GM21381 (cell line): Measurements from ENCODE around the gene TRUB2.
"Not testable (repeated sequence)": the region's sequence is repeated elsewhere in the genome, so short reads cannot be mapped to it uniquely, and the experiment has no call there.

Experiments
- ATAC-seq: cut with Tn5 transposase; IDR thresholded peaks from one replicate; pipeline ENCODE4 v1.9.1; 2021; ENCODE audit warnings: mild to moderate bottlenecking, moderate library complexity; ENCODE audit not compliant: unreplicated experiment

The TRUB2 gene

DNA sequence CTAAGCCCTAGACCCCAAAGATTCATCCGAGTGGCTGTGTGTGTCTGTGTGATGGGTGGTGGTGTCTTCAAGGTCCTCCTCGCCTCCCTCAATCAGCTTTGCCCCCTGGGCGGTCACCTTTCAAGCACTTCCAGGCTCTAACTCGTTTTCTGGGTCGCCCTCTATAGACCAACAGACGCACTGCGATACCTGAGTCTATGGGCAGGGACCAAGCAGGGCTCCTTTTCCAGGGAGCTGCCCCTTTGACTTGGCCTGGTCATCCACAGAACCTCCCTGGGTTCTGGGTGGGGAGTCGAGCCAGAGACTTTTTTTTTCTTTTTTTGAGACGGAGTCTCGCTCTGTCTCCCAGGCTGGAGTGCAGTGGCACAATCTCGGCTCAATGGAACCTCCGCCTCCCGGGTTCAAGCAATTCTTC lies 19.2 kb upstream of the TRUB2 start:
- no peak for ATAC-seq

DNA sequence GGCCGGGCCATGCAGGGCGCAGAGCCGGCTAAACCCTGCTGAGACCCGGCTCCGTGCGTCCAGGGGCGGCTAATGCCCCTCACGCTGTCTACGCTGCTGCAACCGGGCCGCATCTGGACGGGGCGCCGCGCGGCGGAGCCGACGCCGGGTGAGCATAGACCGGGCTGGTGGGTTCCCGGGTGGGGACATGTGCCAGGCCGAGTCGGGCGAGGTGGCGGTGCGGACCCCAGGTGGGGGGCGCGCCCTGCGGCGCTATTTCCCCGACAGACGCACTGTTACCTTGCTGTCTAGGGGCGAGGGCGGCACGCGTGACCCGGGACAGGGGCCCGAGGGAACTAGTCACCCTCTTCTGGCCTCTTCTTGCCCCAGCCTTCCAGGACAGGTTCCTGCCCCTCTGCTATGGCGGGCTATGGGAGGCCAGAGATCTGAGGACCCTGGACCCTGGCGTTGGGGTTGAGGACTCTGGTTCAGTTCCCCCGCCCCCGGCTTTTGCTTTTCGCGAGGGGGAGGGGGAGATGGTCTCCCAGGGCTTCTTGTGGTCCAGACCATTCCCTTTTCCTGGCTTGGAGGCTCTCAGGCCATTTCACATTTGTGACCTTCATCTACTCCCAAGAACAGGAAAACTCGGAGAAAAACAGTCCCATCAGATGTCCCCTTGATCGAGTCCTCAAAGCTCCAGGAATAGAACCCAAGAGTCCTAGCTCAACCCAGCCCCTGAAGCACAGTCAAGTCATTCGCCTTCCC lies 18.6 kb upstream of the TRUB2 start:
- peak; percentile 36 for ATAC-seq

DNA sequence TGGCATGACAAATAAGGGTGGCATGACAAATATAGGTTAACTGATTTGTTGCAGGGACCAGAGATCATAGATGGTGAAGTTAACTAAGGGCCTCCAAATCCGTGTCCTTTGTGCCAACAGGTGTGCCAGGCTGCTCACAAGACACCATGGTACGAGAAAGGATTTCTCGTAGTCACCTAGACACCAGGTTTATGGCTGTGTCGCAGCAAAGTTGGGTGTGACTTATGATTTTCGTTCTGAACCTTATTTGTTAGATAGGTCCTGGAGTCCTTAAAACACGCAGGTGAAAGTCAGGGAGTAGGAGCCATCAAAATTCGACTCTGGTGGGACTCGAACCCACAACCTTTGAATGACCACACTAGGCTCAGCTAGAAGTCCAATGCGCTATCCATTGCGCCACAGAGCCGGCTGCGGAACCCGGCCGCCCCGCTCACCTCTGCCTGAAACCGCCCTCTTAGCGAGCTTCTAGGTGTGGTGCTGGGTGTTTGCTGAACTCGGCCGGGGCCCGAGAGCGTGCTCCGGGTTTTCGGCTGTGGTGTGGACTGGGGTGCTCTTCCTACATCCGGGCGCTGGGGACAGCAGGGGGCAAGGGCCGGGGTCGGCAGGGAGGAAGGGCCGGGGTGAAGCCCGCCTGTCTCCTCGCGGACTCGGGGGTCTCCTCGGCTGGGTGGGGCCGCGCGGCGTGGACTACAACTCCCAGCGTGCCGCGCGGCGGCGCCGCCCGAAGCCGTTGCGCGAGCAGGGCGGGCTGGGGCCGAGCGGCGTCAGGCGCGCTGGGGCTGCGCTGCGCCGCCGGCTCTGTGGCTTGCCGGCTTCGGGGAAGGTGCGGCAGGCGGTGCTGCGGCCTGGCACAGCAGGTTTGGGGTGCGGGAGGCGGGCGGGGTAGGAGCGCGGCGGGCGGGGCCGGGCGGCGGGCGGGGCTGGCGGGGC lies 17.8 kb upstream of the TRUB2 start, which contains the start of gene SLC27A4:
SLC27A4 (plus strand) TSS at position 767 of the 930 bp plus-strand sequence. CDS start 2,606 bp downstream, outside the sequence.
- ATAC-seq: peak; percentile 86

DNA sequence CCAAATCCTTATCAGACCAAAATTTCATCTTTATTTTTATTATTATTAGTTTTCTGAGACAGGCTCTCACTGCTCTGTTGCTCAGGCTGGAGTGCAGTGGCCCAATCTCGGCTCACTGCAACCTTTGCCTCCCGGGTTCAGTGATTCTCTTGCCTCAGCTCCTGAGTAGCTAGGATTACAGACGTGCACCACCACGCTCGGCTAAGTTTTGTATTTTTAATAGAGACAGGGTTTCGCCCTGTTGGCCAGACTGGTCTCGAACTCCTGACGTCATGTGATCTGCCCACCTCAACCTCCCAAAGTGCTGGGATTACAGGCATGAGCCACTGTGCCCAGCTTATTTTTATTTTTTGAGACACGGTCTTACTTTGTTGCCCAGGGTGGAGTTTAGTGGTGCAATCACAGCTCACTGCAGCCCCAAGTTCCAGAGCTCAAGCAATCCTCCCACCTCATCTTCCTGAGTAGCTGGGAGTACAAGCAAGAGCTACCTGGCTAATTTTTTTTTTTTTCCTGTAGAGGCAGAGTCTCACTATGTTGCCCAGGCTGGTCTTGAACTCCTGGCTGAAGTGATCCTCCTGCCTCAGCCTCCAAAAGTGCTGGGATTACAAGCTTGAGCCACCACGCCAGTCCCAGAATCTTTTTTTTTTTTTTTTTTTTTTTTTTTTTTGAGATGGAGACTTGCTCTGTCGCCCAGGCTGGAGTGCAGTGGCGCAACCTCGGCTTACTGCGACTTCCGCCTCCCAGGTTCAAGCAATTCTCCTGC lies 16.8 kb upstream of the TRUB2 start:
- not testable (repeated sequence) for ATAC-seq

DNA sequence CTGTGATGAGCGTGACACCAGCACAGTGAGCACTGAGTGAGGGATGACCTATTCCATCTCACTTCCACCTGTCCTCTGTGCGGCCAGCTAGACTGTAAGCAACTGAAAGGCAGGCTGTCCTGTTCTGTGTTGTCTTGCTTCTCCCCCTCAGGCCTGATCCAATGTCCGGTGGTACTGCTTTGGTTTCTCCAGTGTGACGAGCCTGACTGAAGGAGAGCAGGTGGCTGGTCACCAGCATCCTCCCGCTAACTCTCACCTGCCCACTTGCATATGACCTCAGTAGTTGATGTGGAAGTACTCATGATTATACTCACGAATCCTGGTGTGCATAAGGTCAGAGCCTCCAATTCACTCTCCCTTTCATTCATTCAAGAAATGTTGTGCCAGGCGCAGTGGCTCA lies 15.7 kb upstream of the TRUB2 start:
- no peak for ATAC-seq

DNA sequence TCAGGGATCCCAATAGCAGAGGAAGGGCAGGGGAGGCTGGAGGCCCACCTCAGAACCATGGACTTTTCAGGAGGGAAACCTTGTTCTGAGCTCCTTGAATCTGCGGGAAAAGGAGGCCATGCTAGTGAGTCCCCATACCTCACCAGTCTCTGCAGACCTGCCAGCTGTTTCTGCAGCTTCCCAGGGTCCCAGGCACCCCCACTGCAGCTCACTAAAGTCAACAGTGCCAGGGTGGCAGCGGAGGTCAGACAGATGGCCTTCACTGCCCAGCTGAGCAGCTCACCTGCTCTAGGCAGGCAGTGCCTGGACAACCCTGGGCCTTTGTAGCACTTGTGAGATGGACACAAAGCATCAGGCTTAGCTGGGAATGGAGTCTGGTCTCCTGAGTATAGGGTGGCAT lies 13.7 kb upstream of the TRUB2 start:
- ATAC-seq: no peak

DNA sequence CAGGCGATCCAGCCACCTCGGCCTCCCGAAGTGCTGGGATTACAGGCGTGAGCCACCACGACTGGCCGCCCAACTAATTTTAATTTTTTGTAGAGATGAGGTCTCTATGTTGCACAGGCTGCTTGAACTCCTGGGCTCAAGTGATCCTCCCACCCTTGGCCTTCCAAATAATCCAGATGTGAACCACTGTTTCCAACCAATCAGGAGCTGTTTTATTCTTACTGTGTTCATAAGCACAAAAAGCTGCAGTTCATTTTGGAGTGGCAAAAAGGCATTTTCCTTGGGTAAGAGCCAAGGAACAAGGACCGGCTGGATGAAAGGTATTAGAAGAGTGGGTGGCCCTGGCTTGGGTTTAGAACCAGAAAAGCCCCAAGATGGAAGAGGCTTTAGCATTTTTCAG lies 12.9 kb upstream of the TRUB2 start:
- no peak for ATAC-seq

DNA sequence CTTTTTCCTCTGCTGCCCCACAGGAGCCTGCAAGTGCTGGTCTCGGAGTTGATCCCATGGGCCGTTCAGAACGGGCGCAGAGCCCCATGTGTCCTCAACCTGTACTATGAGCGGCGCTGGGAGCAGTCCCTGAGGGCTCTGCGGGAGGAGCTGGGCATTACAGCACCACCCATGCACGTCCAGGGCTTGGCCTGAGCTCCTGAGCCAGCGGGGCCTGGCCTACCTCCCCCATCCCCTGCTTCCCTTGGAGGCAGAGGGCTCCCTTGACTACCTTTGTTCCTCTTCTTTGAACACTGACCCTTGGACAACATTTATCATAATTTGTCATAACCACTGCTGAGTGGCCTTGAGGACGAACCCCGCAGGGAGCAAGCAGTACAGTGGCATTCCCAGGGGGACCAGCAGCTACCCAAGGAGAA lies 11.2 kb upstream of the TRUB2 start:
- no peak for ATAC-seq

DNA sequence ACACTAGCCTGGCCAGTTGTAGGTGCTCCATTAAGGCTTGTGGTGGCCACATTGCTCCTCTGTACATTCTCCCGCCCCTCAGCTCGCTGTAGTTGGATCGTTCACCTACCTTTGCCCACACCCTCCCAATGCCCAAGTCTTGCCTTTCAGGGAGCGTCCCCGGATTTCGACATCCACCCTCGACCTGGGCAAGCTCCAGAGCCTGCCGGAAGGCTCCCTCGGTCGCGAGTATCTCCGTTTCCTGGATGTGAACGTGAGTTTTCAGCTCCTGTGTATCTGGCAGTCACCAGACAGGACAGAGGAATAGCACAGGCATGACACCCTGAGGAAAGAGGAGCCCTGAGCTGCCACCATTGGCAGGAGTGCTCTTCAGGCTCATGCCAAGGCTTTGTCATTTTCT lies 3.4 kb upstream of the TRUB2 start:
- ATAC-seq: no peak

DNA sequence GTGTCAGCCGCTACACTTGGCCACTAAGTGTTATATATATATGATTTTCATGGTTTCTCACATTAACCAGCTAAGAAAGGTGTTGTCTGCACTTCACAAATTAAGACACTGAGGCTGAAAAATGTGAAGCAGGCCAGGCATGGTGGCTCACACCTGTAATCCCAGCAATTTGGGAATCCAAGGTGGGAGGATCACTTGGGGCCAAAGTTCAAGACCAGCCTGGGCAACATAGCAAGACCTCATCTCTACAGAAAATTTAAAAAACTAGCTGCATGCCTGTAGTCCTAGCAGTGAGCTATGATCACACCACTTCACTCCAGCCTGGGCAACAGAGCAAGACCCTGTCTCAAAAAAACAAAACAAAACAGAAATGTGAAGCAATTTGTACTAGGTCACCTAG lies 2.2 kb upstream of the TRUB2 start:
- no peak for ATAC-seq

DNA sequence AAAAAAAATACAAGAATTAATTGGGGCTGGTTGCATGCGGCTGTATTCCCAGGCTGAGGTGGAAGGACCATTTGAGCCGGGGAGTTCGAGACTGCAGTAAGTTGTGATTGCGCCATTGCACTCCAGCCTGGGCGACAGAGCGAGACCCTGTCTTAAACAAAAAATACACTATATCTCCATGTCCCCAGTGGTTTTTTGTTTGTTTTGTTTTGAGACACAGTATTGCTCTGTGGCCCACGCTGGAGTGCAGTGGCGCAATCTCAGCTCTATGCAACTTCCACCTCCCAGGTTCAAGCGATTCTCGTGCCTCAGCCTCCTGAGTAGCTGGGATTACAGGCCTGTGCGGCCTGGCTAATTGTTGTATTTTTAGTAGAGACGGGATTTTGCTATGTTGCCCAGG lies 1.5 kb upstream of the TRUB2 start:
- no peak for ATAC-seq

DNA sequence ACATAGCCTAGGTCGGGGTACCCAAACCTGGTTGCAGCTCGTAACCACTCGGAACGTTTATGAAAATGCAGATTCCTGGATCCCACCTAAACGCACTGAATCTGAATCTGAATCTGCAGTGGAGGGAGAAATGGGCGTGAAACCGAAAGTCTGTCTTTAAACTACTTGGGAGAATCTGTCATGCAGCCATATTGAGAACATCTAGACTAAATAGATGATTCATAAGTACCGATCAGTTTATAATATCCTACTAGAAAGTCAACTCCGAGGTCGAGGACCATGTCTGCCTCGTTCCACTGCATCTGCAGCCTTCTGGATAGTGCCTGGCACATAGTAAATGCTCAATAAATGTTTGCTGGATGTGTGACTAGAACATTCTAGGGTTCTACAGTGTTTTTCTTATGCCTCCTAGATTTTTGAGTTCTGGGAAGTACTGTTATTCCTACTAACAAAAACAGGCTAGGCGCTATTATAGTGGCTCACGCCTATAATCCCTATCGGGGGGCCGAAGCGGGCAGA lies 1.0 kb upstream of the TRUB2 start:
- no peak for ATAC-seq

DNA sequence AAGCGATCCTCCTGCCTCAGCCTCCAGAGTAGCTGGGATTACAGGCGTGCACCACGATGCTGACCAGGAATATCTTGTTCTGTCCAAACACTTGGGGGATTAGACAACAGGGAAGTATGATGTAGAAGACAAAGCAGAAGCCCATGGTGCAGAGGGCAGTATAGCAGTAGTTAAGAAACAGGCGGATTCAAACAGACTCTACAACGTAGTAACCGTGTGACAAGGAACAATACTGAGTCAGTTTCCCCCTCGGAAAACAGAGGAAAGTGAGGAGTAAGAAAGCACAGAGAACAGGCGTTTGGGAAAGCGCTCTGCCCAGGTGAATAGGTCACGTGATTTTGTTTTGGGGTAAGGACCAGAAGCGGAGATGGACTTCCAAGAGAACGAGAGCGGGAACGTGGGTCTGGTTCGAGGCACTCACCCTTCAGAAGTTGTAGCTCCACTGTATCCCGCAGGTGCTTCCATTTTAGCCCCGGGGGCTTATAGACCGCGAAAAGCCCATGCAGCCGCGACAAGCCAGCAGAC lies 306 bp downstream of the TRUB2 start:
- peak; percentile 11 for ATAC-seq

DNA sequence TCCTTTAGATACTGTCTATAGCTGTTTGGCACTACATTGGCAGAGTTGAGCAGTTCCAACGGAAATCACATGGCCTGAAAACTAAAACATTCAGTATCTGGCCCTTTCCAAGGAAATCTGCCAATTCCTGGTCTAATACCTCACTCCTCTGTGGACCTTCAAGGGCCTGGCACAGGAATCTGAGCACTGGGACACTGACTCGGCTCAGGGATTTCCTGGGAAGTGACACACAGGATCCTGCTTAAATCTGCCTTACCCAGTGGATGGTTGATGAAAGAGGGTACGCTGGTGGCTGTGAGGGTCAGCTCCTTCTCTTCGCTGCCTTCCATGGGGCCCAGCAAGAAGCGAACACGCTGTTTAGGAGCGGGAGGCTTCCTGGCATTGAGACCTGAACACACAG lies 904 bp downstream of the TRUB2 start:
- no peak for ATAC-seq

DNA sequence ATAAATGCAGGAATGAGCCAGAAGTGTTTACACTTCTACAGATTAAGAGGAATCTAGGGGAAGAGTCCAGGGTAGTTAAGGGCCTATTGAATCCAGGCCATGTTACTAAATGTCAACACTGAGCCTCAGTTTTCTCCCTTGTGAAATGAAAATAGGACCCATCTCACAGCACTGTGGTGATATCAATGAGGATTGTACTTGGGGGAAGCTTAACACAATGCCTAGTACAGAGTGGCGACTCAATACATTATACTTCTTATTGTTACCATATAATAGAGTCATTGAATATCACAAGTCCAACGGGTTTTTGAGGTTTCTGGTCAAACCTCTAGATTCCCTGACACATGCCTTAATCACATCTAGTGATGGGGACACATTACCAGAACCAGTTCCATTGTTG lies 4.6 kb downstream of the TRUB2 start:
- ATAC-seq: no peak

DNA sequence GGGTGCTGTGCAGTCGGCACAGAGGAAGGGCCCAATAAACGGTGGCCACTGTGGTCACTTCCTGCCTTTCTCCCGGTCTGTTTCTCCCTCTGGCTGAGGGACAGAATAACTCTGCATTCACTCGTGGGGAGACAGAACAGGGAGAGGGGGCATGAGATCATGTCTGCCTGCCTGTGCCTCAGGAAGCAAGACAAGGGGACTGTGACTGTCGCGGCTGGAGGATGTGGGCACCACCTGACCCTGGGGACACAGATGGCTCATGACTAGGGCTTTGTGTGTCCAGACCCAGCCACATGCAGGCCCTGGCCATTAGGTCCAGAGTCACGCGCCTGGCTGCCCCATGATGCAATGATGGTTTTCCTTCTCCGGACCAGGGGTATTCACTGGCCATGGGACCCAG lies 5.8 kb downstream of the TRUB2 start:
- ATAC-seq: no peak

DNA sequence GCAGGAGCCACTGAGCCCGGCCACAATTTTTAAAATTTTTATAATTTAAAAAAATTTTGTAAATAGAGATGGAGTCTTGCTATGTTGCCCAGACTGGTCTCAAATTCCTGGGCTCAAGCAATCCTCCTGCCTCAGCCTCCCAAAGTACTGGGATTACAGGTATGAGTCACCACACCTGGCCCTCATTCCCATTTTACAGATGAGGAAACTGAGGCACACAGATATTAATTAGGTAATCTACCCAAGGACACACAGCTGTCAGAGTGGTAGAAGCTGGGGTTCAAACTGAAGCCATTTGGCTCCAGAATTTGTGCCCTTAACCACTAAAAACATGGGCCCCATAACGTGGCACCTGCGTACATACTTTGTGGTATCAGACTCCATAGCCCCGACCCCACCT lies 7.5 kb downstream of the TRUB2 start:
- ATAC-seq: no peak

DNA sequence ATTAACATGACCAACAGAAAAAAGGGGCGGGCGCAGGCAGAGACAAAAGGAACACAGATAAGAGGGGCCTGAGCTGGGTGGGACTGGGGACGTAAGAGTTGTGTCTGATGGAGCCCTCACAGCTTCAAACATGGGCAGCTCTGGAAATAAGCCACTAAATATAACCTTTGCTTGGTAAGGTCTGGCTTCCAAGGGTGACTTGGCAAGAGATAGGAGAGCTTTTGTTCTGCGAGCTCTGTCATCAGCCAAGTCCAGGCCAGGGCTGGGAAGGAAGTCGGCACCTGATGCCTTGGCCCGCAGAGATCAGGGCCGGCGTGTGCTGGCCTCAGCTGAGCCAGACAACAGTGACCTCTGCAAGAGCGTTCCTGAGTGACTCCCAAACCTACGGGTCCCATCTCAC lies 11.8 kb downstream of the TRUB2 start:
- no peak for ATAC-seq

DNA sequence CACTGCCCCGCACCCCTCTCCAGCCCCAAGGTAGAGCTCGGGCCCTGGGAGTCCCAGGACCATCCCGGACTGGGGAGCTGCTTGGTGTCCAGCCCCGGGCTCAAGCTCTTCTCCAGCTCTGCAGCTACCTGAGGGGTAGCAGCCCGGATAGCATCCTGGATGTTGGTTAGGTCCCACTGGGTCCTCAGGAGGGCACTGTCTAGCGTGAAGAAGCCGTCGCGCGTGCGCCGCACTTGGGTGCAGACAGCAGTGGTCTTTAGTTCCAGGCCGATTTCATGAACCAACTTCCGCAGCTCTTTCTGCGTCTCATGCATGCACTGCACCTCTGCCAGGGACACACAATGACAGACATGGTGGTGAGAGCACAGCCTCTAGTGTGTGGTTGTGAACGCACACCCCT lies 12.7 kb downstream of the TRUB2 start:
- ATAC-seq: no peak

DNA sequence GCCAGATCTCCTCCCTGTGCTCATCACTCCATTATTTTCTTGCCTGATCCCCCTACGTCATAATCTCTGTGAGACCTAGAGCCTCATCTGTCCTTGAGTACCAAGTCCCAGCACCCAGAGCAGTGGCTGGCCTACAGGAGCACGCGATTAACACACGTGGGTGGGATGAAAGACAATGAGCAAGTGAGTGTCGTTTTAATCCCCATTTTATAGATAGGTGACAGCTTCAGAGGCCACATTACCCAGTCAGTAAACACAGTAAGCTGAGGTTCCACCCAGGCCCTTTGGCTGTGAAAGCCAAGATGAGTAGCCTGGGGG lies 17.3 kb downstream of the TRUB2 start:
- no peak for ATAC-seq
